WTC11 (cell line): Measurements from ENCODE around the gene C1orf87.

Source experiments
- CBFB ChIP-seq: sonication (generic); formaldehyde crosslinking; IDR thresholded peaks from 2 replicates; pipeline ENCODE4 v1.8.1; 2022; ENCODE audit warnings: mild to moderate bottlenecking, low read depth, missing genetic modification reagents
- ETV6 ChIP-seq: sonication (generic); formaldehyde crosslinking; IDR thresholded peaks from 2 replicates; pipeline ENCODE4 v1.8.1; 2022; ENCODE audit warnings: mild to moderate bottlenecking, missing genetic modification reagents
- JUN ChIP-seq: sonication (generic); formaldehyde crosslinking; IDR thresholded peaks from 2 replicates; pipeline ENCODE4 v1.8.0; 2023; ENCODE audit warnings: mild to moderate bottlenecking, missing genetic modification reagents
- NR3C1 ChIP-seq: sonication (generic); formaldehyde crosslinking; conservative IDR thresholded peaks from 2 replicates; pipeline ENCODE4 v1.8.1; 2023; ENCODE audit warnings: low read depth, mild to moderate bottlenecking, missing genetic modification reagents
- ZNF121 ChIP-seq: sonication (generic); formaldehyde crosslinking; IDR thresholded peaks from 2 replicates; pipeline ENCODE4 v1.8.0; 2023; ENCODE audit warnings: missing genetic modification reagents
- ZNF219 ChIP-seq: sonication (generic); formaldehyde crosslinking; IDR thresholded peaks from 2 replicates; pipeline ENCODE4 v1.8.0; 2023; ENCODE audit warnings: missing genetic modification reagents, mild to moderate bottlenecking, borderline replicate concordance
- TF ChIP-seq, protein P1 (sequence below): fragments of 200-600 bp; IDR thresholded peaks from 2 replicates; pipeline ENCODE4 v1.8.0; 2022; ENCODE audit warnings: antibody characterized with exemption
- TF ChIP-seq, protein P2 (sequence below): sonication (generic); formaldehyde crosslinking; IDR thresholded peaks from 2 replicates; pipeline ENCODE4 v1.8.1; 2023; ENCODE audit warnings: mild to moderate bottlenecking, missing genetic modification reagents
- TF ChIP-seq, protein P3 (sequence below): sonication (generic); formaldehyde crosslinking; IDR thresholded peaks from 2 replicates; pipeline ENCODE4 v1.8.1; 2022; ENCODE audit warnings: low read depth, missing genetic modification reagents, borderline replicate concordance
- TF ChIP-seq, protein P4 (sequence below): sonication (generic); formaldehyde crosslinking; IDR thresholded peaks from 2 replicates; pipeline ENCODE4 v1.8.1; 2023; ENCODE audit warnings: mild to moderate bottlenecking, missing genetic modification reagents, moderate library complexity

- TF ChIP-seq, protein P1, sequence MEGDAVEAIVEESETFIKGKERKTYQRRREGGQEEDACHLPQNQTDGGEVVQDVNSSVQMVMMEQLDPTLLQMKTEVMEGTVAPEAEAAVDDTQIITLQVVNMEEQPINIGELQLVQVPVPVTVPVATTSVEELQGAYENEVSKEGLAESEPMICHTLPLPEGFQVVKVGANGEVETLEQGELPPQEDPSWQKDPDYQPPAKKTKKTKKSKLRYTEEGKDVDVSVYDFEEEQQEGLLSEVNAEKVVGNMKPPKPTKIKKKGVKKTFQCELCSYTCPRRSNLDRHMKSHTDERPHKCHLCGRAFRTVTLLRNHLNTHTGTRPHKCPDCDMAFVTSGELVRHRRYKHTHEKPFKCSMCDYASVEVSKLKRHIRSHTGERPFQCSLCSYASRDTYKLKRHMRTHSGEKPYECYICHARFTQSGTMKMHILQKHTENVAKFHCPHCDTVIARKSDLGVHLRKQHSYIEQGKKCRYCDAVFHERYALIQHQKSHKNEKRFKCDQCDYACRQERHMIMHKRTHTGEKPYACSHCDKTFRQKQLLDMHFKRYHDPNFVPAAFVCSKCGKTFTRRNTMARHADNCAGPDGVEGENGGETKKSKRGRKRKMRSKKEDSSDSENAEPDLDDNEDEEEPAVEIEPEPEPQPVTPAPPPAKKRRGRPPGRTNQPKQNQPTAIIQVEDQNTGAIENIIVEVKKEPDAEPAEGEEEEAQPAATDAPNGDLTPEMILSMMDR, result no peak
- TF ChIP-seq ZNF219 (no peak), JUN (CRISPR knock-in tag) (no peak), NR3C1 (no peak), ZNF121 (no peak), CBFB (no peak), ETV6 (CRISPR knock-in tag) (no peak)
- TF ChIP-seq, protein P2, sequence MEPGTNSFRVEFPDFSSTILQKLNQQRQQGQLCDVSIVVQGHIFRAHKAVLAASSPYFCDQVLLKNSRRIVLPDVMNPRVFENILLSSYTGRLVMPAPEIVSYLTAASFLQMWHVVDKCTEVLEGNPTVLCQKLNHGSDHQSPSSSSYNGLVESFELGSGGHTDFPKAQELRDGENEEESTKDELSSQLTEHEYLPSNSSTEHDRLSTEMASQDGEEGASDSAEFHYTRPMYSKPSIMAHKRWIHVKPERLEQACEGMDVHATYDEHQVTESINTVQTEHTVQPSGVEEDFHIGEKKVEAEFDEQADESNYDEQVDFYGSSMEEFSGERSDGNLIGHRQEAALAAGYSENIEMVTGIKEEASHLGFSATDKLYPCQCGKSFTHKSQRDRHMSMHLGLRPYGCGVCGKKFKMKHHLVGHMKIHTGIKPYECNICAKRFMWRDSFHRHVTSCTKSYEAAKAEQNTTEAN, result no peak
- TF ChIP-seq, protein P3, sequence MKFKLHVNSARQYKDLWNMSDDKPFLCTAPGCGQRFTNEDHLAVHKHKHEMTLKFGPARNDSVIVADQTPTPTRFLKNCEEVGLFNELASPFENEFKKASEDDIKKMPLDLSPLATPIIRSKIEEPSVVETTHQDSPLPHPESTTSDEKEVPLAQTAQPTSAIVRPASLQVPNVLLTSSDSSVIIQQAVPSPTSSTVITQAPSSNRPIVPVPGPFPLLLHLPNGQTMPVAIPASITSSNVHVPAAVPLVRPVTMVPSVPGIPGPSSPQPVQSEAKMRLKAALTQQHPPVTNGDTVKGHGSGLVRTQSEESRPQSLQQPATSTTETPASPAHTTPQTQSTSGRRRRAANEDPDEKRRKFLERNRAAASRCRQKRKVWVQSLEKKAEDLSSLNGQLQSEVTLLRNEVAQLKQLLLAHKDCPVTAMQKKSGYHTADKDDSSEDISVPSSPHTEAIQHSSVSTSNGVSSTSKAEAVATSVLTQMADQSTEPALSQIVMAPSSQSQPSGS (CRISPR knock-in tag), result no peak
- TF ChIP-seq, protein P4, sequence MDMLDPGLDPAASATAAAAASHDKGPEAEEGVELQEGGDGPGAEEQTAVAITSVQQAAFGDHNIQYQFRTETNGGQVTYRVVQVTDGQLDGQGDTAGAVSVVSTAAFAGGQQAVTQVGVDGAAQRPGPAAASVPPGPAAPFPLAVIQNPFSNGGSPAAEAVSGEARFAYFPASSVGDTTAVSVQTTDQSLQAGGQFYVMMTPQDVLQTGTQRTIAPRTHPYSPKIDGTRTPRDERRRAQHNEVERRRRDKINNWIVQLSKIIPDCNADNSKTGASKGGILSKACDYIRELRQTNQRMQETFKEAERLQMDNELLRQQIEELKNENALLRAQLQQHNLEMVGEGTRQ (CRISPR knock-in tag), result no peak
These were observed 36.6 kb downstream of the C1orf87 start for GRCh38 chr1:60036856-60037460.
